Type B pancreatic cell (in vitro differentiated cells): ENCODE results near the gene DCAF16. TPM values are rescaled to one million over a fixed set of nuclear protein-coding genes. Genes with fewer than 3 reads are reported as not detected.

ENCODE experiments used
- DNase-seq: peaks from one replicate; pipeline ENCODE4 v3.0.0; 2021; ENCODE audit warnings: mixed read lengths; ENCODE audit not compliant: unreplicated experiment; ENCODE audit errors: extremely low spot score
- H3K27ac Mint-ChIP-seq: 2 replicates; pipeline ENCODE4 v1.8.0; 2021; ENCODE audit warnings: mild to moderate bottlenecking, mixed read lengths
- H3K27me3 Mint-ChIP-seq: 2 replicates; pipeline ENCODE4 v1.8.0; 2021; ENCODE audit warnings: mixed read lengths
- H3K36me3 Mint-ChIP-seq: 2 replicates; pipeline ENCODE4 v1.8.0; 2021; ENCODE audit warnings: mixed read lengths
- H3K4me1 Mint-ChIP-seq: one replicate; pipeline ENCODE4 v1.8.0; 2021; ENCODE audit warnings: mixed read lengths; ENCODE audit not compliant: unreplicated experiment
- H3K4me3 Mint-ChIP-seq: 2 replicates; pipeline ENCODE4 v1.8.0; 2021; ENCODE audit warnings: mild to moderate bottlenecking, mixed read lengths
- H3K9me3 Mint-ChIP-seq: 2 replicates; pipeline ENCODE4 v1.8.0; 2021; ENCODE audit warnings: mixed read lengths
- CTCF ChIP-seq: fragments of 200-600 bp; sonication (generic); conservative IDR thresholded peaks from 2 replicates; pipeline ENCODE4 v1.5.0; 2021; ENCODE audit warnings: antibody characterized with exemption, mild to moderate bottlenecking
- total RNA-seq: library from RNA; stranded (reverse); gene quantifications from 2 replicates; pipeline ENCODE4 v1.2.1, GENCODE V29; 2021; ENCODE audit warnings: low replicate concordance

The DCAF16 gene
- total RNA-seq, 1 donor from 2014 or later: 63.7 TPM

- peaks cover 9% of the 10 kb centered on the region for H3K4me1 Mint-ChIP-seq
- DNase-seq: peak; percentile 70
- peaks cover 57% of the 10 kb centered on the region for H3K27me3 Mint-ChIP-seq
- no peaks in the 10 kb centered on the region for H3K9me3 Mint-ChIP-seq
- peak within 1 kb of the TSS; percentile 77 for H3K4me3 Mint-ChIP-seq
- H3K27ac Mint-ChIP-seq: peak within 1 kb of the TSS; percentile 12
- no peak for TF ChIP-seq CTCF
- no peaks in the 10 kb centered on the region for H3K36me3 Mint-ChIP-seq
Observed at GRCh38 chr4:17781300-17782287, 29.0 kb downstream of the DCAF16 start, which contains the start of gene FAM184B. Gene FAM184B (minus strand): TSS chr4:17781621. CDS start chr4:17781299, 322 bp downstream.

- Mint-ChIP-seq H3K4me3 (peak overlapping the region; percentile 77), H3K4me1 (peaks cover 9% of the 10 kb centered on the region), H3K36me3 (no peaks in the 10 kb centered on the region), H3K27me3 (peaks cover 57% of the 10 kb centered on the region), H3K9me3 (no peaks in the 10 kb centered on the region), H3K27ac (no peak overlapping the region)
- no peak for TF ChIP-seq CTCF
- DNase-seq: no peak
Observed at GRCh38 chr4:17780501-17781299, 29.9 kb downstream of the DCAF16 start.

GRCh38 chr4:17778431-17778830 lies 32.1 kb downstream of the DCAF16 start:
- Mint-ChIP-seq H3K27ac (no peak overlapping the region), H3K27me3 (peaks cover 56% of the 10 kb centered on the region), H3K36me3 (no peaks in the 10 kb centered on the region), H3K9me3 (no peaks in the 10 kb centered on the region), H3K4me1 (peaks cover 9% of the 10 kb centered on the region), H3K4me3 (no peak overlapping the region)
- no peak for DNase-seq
- no peak for TF ChIP-seq CTCF

- H3K27me3 Mint-ChIP-seq: peaks cover 14% of the 10 kb centered on the region
- TF ChIP-seq CTCF: no peak
- H3K36me3 Mint-ChIP-seq: no peaks in the 10 kb centered on the region
- H3K27ac Mint-ChIP-seq: no peak overlapping the region
- peaks cover 9% of the 10 kb centered on the region for H3K4me1 Mint-ChIP-seq
- no peak overlapping the region for H3K4me3 Mint-ChIP-seq
- no peaks in the 10 kb centered on the region for H3K9me3 Mint-ChIP-seq
- no peak for DNase-seq
Observed at GRCh38 chr4:17773135-17773698, 37.3 kb downstream of the DCAF16 start.

GRCh38 chr4:17771284-17771908 lies 39.2 kb downstream of the DCAF16 start:
- no peak for DNase-seq
- no peaks in the 10 kb centered on the region for H3K36me3 Mint-ChIP-seq
- no peaks in the 10 kb centered on the region for H3K9me3 Mint-ChIP-seq

More at GRCh38 chr4:17771284-17771908, 39.2 kb downstream of the DCAF16 start:
- no peak overlapping the region for H3K4me3 Mint-ChIP-seq
- H3K27ac Mint-ChIP-seq: no peak overlapping the region
- peaks cover 9% of the 10 kb centered on the region for H3K4me1 Mint-ChIP-seq
- no peak for TF ChIP-seq CTCF
- H3K27me3 Mint-ChIP-seq: no peaks in the 10 kb centered on the region
